Pancreas (tissue), 10 donors: ENCODE data around the gene GRID1. TPM values are rescaled to one million over a fixed set of nuclear protein-coding genes. Genes with fewer than 3 reads are reported as not detected.

Experiments used
- ATAC-seq, 4 donors: fragments of 200-7000 bp; cut with Tn5 transposase; one replicate each; pipeline versions ENCODE4 v1.8.0 to v1.9.1; 2020; ENCODE audit warnings: mild to moderate bottlenecking in 4 of 4, moderate library complexity in 4 of 4
- DNase-seq, 6 donors: peaks; one replicate each; pipeline ENCODE4 v3.0.0-alpha.2; 2020
- FAIRE-seq: peaks from 2 replicates; lab custom pipeline; 2012; peaks lifted over from hg19 to GRCh38; lab: Jason Lieb, UNC
- H3K27ac ChIP-seq, 4 donors: fragments of 200-600 bp; sonication (generic); 1 replicate in 3 of 4; 2 replicates in 1 of 4; pipeline versions ENCODE4 v1.5.0 to v1.8.0; 2020
- H3K27me3 ChIP-seq, 4 donors: fragments of 200-600 bp; one replicate each; pipeline ENCODE4 v1.8.0; 2021
- H3K36me3 ChIP-seq, 3 donors: fragments of 200-600 bp; sonication (generic) in 1 of 3; one replicate each; pipeline versions ENCODE4 v1.5.0 to v1.8.0; 2020 to 2021
- H3K4me1 ChIP-seq, 3 donors: fragments of 200-600 bp; one replicate each; pipeline ENCODE4 v1.8.0; 2021
- H3K4me3 ChIP-seq, 4 donors: fragments of 200-600 bp; sonication (generic) in 2 of 4; one replicate each; pipeline versions ENCODE4 v1.5.0 to v1.8.0; 2020 to 2021
- H3K9me3 ChIP-seq, 4 donors: fragments of 200-600 bp; one replicate each; pipeline ENCODE4 v1.8.0; 2021
- CTCF ChIP-seq, 4 donors: fragments of 200-600 bp; sonication (generic) in 3 of 4; IDR thresholded peaks; one replicate each; pipeline versions ENCODE4 v1.5.0 to v1.8.0; 2021; ENCODE audit warnings: antibody characterized with exemption in 4 of 4
- WGBS, 2 donors: extraction: QIAGEN DNeasy Blood & Tissue Kit; methylation state at CpG; one replicate each; pipeline ENCODE4 v1.1.7; 2013; 5-methylcytosine and 5-hydroxymethylcytosine counted together
- intact Hi-C, 3 donors: fragments of 100-400 bp; cut with DNase I; formaldehyde crosslinking; loops; one replicate each; pipeline versions ENCODE4 v1.11.1 to v1.14.2; 2022
- polyA plus RNA-seq, 2 donors: library from polyadenylated mRNA; stranded (reverse); fragments of 200-250 nt; gene quantifications; one replicate each; pipeline ENCODE4 v1.2.3, GENCODE V29; 2013
- total RNA-seq, 6 donors: library from RNA; stranded (reverse); fragmentation: NEBNext Ultra II Directional in 4 of 6; extraction: Animal tissue kit (Norgen Biotek cat#: 25700) in 4 of 6; gene quantifications; one replicate each; pipeline versions ENCODE4 v1.2.1 to v1.2.4, GENCODE V29; 2021 to 2023
- donor health status: healthy with polysubstance abuse.
- donor health status: DM: no; HTN: no; CAD: no; lungs with moderate emphysema.
- donor health status: DM: no; HTN: no; CAD: no.
- donor health status: control.
- donor health status: control.
- donor health status: Bipolar disorder and iron deficiency.
- donor health status: DM: yes; HTN: yes; CAD: no.
- donor health status: DM: no; HTN: no; CAD: no.
- donor health status: DM: no; HTN: no; CAD: no.
- donor health status: DM: yes; HTN: yes; CAD: no.

GRID1 gene
- total and polyA plus RNA-seq, 8 donors: 0.05 to 1.5 (median 0.91) TPM

- ATAC-seq (peak in 2 of 4 donors; percentile 27 to 69), FAIRE-seq (no peak), DNase-seq (no peak)
- Histone ChIP-seq H3K27ac (no peak overlapping the region), H3K9me3 (no peaks in the 10 kb centered on the region), H3K4me3 (no peak overlapping the region), H3K4me1 (peaks cover 0 to under 1% (median 0%) of the 10 kb centered on the region in 3 donors), H3K27me3 (no peaks in the 10 kb centered on the region), H3K36me3 (no peaks in the 10 kb centered on the region)
- intact Hi-C loops: no loop called here
- WGBS, 2 donors: 50 to 51% methylated on average over 3 of the region's 3 CpGs
- no peak for TF ChIP-seq CTCF (IDR thresholded peaks at IDR 0.05)
These were observed 341.1 kb downstream of the GRID1 start for GRCh38 chr10:86025509-86025908.

GRCh38 chr10:86024281-86025041, 342.1 kb downstream of the GRID1 start:
- DNase-seq (no peak), ATAC-seq (no peak), FAIRE-seq (no peak)
- no peaks in the 10 kb centered on the region for H3K27me3 ChIP-seq
- H3K27ac ChIP-seq: no peak overlapping the region
- no peaks in the 10 kb centered on the region for H3K36me3 ChIP-seq
- no peaks in the 10 kb centered on the region for H3K9me3 ChIP-seq
- 73 to 78% methylated on average over 8 of the region's 8 CpGs for WGBS, 2 donors
- H3K4me3 ChIP-seq: no peak overlapping the region
- intact Hi-C loops: no loop called here
- peaks cover 7 to 9% (median 8%) of the 10 kb centered on the region in 3 donors for H3K4me1 ChIP-seq
- no peak for TF ChIP-seq CTCF (IDR thresholded peaks at IDR 0.05)

- H3K27ac ChIP-seq: no peak overlapping the region
- H3K4me3 ChIP-seq: no peak overlapping the region
- no peak for FAIRE-seq
- no peak for TF ChIP-seq CTCF (IDR thresholded peaks at IDR 0.05)
- DNase-seq: no peak
- no peaks in the 10 kb centered on the region for H3K9me3 ChIP-seq
- intact Hi-C loops: no loop called here
- 70 to 72% methylated on average over 4 of the region's 4 CpGs for WGBS, 2 donors
- no peaks in the 10 kb centered on the region for H3K27me3 ChIP-seq
- ATAC-seq: no peak
- no peaks in the 10 kb centered on the region for H3K36me3 ChIP-seq
- peaks cover 7 to 13% (median 13%) of the 10 kb centered on the region in 3 donors for H3K4me1 ChIP-seq
These were observed 342.7 kb downstream of the GRID1 start for GRCh38 chr10:86023931-86024280.

- intact Hi-C loops: no loop called here
- FAIRE-seq: no peak
These were observed 343.3 kb downstream of the GRID1 start for GRCh38 chr10:86023336-86023735.

More at GRCh38 chr10:86023336-86023735, 343.3 kb downstream of the GRID1 start:
- DNase-seq (no peak), ATAC-seq (no peak)
- Histone ChIP-seq H3K27ac (no peak overlapping the region), H3K27me3 (no peaks in the 10 kb centered on the region), H3K4me1 (peaks cover 10 to 19% (median 15%) of the 10 kb centered on the region in 3 donors), H3K4me3 (no peak overlapping the region), H3K9me3 (no peaks in the 10 kb centered on the region), H3K36me3 (no peaks in the 10 kb centered on the region)
- TF ChIP-seq CTCF (IDR thresholded peaks at IDR 0.05): no peak
- 78 to 84% methylated on average over 3 of the region's 3 CpGs for WGBS, 2 donors
